ENCODE data around the gene PCARE.

Gene PCARE

GRCh38 chr2:29074411-29074810 is at the start of gene PCARE:
Gene PCARE (minus strand): TSS chr2:29074523. CDS start chr2:29074261, 262 bp downstream.
- ChIA-PET POLR2A (no interaction called here), CTCF (no interaction called here)

GRCh38 chr2:29123617-29124349 is 49.5 kb upstream of the PCARE start:
- DNase-seq (ENCODE audit: extremely low spot score) = no peak
- ChIA-PET POLR2A (no interaction called here), CTCF (no interaction called here)
- TF ChIP-seq CTBP1 (IDR thresholded peaks at IDR 0.05; ENCODE audit: borderline replicate concordance) = no peak
- TF ChIP-seq ELF4 (IDR thresholded peaks at IDR 0.05) = no peak
- no peak for TF ChIP-seq ARNT (IDR thresholded peaks at IDR 0.05)
- no peak for TF ChIP-seq TARDBP (IDR thresholded peaks at IDR 0.05)
- no peak for TF ChIP-seq ZNF384 (IDR thresholded peaks at IDR 0.05)
- TF ChIP-seq SP1 (IDR thresholded peaks at IDR 0.05) = no peak
- no peak for TF ChIP-seq NFRKB (IDR thresholded peaks at IDR 0.05)
- TF ChIP-seq L3MBTL2 (conservative IDR thresholded peaks at IDR 0.05) = no peak
- no peak for TF ChIP-seq FOXK2 (IDR thresholded peaks at IDR 0.05)
- TF ChIP-seq SUZ12 (IDR thresholded peaks at IDR 0.05) = no peak
- TF ChIP-seq FOXM1 (IDR thresholded peaks at IDR 0.05; ENCODE audit: borderline replicate concordance) = no peak
- TF ChIP-seq PKNOX1 (IDR thresholded peaks at IDR 0.05) = no peak
- TF ChIP-seq LEF1 (IDR thresholded peaks at IDR 0.05; ENCODE audit: borderline replicate concordance) = no peak
- TF ChIP-seq HDGF (IDR thresholded peaks at IDR 0.05; ENCODE audit: borderline replicate concordance) = no peak
- no peak for TF ChIP-seq FOXA1 (IDR thresholded peaks at IDR 0.05)
- TF ChIP-seq BHLHE40 (IDR thresholded peaks at IDR 0.05; ENCODE audit: borderline replicate concordance) = no peak

More at GRCh38 chr2:29074411-29074810, at the start of gene PCARE:
- TF ChIP-seq SP1 (IDR thresholded peaks at IDR 0.05) = no peak
- TF ChIP-seq L3MBTL2 (conservative IDR thresholded peaks at IDR 0.05) = no peak
- TF ChIP-seq FOXM1 (IDR thresholded peaks at IDR 0.05; ENCODE audit: borderline replicate concordance) = no peak
- TF ChIP-seq FOXA1 (IDR thresholded peaks at IDR 0.05) = no peak
- no peak for TF ChIP-seq FOXK2 (IDR thresholded peaks at IDR 0.05)
- TF ChIP-seq HDGF (IDR thresholded peaks at IDR 0.05; ENCODE audit: borderline replicate concordance) = no peak
- no peak for TF ChIP-seq TARDBP (IDR thresholded peaks at IDR 0.05)
- no peak for TF ChIP-seq SUZ12 (IDR thresholded peaks at IDR 0.05)
- no peak for TF ChIP-seq ZNF384 (IDR thresholded peaks at IDR 0.05)
- TF ChIP-seq BHLHE40 (IDR thresholded peaks at IDR 0.05; ENCODE audit: borderline replicate concordance) = no peak
- no peak for TF ChIP-seq ARNT (IDR thresholded peaks at IDR 0.05)
- no peak for TF ChIP-seq NFRKB (IDR thresholded peaks at IDR 0.05)
- TF ChIP-seq PKNOX1 (IDR thresholded peaks at IDR 0.05) = no peak
- TF ChIP-seq LEF1 (IDR thresholded peaks at IDR 0.05; ENCODE audit: borderline replicate concordance) = no peak
- no peak for DNase-seq (ENCODE audit: extremely low spot score)

- ChIA-PET POLR2A (no interaction called here), CTCF (no interaction called here)
- TF ChIP-seq SUZ12 (IDR thresholded peaks at IDR 0.05) (no peak), L3MBTL2 (conservative IDR thresholded peaks at IDR 0.05) (no peak), LEF1 (IDR thresholded peaks at IDR 0.05; ENCODE audit: borderline replicate concordance) (no peak), FOXK2 (IDR thresholded peaks at IDR 0.05) (no peak), HDGF (IDR thresholded peaks at IDR 0.05; ENCODE audit: borderline replicate concordance) (no peak), CTBP1 (IDR thresholded peaks at IDR 0.05; ENCODE audit: borderline replicate concordance) (no peak), SP1 (IDR thresholded peaks at IDR 0.05) (no peak)
- no peak for DNase-seq (ENCODE audit: extremely low spot score)
Observed at GRCh38 chr2:29120846-29121245, 46.5 kb upstream of the PCARE start.

GRCh38 chr2:29119211-29119610 is 44.9 kb upstream of the PCARE start:
- ChIA-PET POLR2A (no interaction called here), CTCF (no interaction called here)
- TF ChIP-seq TARDBP (IDR thresholded peaks at IDR 0.05) = no peak
- TF ChIP-seq SP1 (IDR thresholded peaks at IDR 0.05) = no peak
- no peak for TF ChIP-seq ZNF384 (IDR thresholded peaks at IDR 0.05)
- TF ChIP-seq FOXM1 (IDR thresholded peaks at IDR 0.05; ENCODE audit: borderline replicate concordance) = no peak
- no peak for TF ChIP-seq L3MBTL2 (conservative IDR thresholded peaks at IDR 0.05)
- TF ChIP-seq NFRKB (IDR thresholded peaks at IDR 0.05) = no peak
- TF ChIP-seq HDGF (IDR thresholded peaks at IDR 0.05; ENCODE audit: borderline replicate concordance) = no peak
- TF ChIP-seq FOXK2 (IDR thresholded peaks at IDR 0.05) = no peak
- TF ChIP-seq FOXA1 (IDR thresholded peaks at IDR 0.05) = no peak
- TF ChIP-seq ARNT (IDR thresholded peaks at IDR 0.05) = no peak
- no peak for TF ChIP-seq PKNOX1 (IDR thresholded peaks at IDR 0.05)
- TF ChIP-seq CTBP1 (IDR thresholded peaks at IDR 0.05; ENCODE audit: borderline replicate concordance) = no peak
- TF ChIP-seq SUZ12 (IDR thresholded peaks at IDR 0.05) = no peak

GRCh38 chr2:29117636-29118303 is 43.4 kb upstream of the PCARE start:
- DNase-seq (ENCODE audit: extremely low spot score) = no peak
- TF ChIP-seq BHLHE40 (IDR thresholded peaks at IDR 0.05; ENCODE audit: borderline replicate concordance) = no peak
- TF ChIP-seq L3MBTL2 (conservative IDR thresholded peaks at IDR 0.05) = no peak
- no peak for TF ChIP-seq LEF1 (IDR thresholded peaks at IDR 0.05; ENCODE audit: borderline replicate concordance)
- TF ChIP-seq PKNOX1 (IDR thresholded peaks at IDR 0.05) = no peak
- no peak for TF ChIP-seq ELF4 (IDR thresholded peaks at IDR 0.05)
- no peak for TF ChIP-seq FOXA1 (IDR thresholded peaks at IDR 0.05)
- TF ChIP-seq ZNF384 (IDR thresholded peaks at IDR 0.05) = no peak
- no peak for TF ChIP-seq NFRKB (IDR thresholded peaks at IDR 0.05)
- ChIA-PET POLR2A (interaction anchor here (1.6 kb wide), 1 partner anchor 12 kb away, joined by 4 read pairs; no protein-coding TSS in a partner anchor), CTCF (no interaction called here)

More at GRCh38 chr2:29119211-29119610, 44.9 kb upstream of the PCARE start:
- no peak for DNase-seq (ENCODE audit: extremely low spot score)

Data from HEK293T (cell line).